Bone marrow (tissue), 2 donors: ENCODE measurements around the gene GAS6.
"Not testable (repeated sequence)": the region's sequence is repeated elsewhere in the genome, so short reads cannot be mapped to it uniquely, and the experiment has no call there.

Experiments used
- DNase-seq, 2 donors: peaks; one replicate each; lab custom pipeline; 2025; lab: John Stamatoyannopoulos, UW

Gene GAS6

DNA sequence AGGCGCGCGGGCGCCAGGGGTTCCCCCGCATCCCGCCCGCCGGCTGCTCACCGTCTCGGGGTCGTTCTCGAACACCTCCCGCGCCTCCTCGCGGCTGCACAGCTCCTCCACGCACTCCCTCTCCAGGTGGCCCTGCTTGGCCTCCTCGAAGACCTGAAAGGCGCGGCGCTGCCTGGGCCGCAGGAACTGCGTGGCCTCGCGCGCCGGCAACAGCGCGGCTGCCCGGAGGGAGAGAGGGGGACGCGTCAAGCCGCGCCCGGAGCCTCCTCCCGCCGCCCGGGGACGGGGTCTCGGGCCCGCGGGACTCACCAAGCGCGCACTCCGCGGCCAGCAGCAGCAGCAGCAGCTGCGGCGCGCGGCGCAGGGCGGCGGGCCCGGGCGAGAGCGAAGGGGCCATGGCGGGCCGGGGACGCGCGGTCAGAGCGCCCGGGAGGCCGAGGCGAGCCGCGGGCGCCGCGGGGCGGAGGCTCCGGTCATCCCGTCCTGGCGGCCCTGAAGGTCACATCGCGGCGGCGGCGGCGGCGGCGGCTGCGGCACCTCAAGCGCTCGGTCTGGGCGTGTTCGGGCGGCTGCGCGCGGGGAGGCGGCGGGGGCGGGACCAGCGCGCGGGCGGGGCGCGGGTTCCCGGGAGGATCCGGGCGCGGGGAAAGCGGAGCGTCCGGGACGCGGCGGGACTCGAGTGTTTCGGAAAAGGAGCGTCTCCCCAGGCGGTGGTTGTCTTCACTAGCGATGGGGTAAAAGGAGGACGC, at the start of gene GAS6:
GAS6 (minus strand) TSS at position 553 of the 749 bp plus-strand sequence; CDS start at position 397, 156 bp downstream.
- no peak for DNase-seq

DNA sequence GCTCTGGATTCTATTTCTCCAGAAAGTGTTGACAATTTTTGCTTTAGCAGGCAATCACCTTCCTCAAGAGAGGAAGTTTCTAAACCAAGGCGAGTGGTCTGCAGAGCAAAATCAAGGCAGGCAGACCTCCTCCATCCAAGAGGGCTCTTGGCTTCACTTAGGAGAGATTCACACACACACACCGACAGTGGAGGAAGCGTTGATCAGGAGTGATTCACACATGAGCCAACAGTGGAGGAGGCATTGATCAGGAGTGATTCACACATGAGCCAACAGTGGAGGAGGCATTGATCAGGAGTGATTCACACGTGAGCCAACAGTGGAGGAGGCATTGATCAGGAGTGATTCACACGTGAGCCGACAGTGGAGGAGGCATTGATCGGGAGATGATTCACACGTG, 49.5 kb upstream of the GAS6 start:
- not testable (repeated sequence) for DNase-seq

DNA sequence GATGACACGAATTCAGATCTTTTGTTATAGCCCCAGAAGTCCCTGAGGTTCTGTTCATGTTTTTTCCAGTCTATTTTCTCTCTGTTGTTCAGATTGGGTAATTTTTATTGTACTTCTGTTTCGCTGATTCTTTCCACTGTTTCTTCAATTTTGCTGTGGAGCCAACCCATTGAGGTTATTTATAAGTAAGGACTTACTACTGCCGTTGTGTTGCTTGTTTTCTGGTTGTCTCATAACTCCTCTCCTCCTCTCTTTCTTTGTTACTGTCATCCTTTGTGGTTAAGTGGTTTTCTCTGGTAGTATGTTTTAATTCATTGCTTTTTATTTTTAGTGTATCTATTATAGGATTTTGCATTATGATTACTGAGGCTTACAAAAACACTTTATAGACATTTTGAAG, 48.7 kb upstream of the GAS6 start:
- DNase-seq = no peak

DNA sequence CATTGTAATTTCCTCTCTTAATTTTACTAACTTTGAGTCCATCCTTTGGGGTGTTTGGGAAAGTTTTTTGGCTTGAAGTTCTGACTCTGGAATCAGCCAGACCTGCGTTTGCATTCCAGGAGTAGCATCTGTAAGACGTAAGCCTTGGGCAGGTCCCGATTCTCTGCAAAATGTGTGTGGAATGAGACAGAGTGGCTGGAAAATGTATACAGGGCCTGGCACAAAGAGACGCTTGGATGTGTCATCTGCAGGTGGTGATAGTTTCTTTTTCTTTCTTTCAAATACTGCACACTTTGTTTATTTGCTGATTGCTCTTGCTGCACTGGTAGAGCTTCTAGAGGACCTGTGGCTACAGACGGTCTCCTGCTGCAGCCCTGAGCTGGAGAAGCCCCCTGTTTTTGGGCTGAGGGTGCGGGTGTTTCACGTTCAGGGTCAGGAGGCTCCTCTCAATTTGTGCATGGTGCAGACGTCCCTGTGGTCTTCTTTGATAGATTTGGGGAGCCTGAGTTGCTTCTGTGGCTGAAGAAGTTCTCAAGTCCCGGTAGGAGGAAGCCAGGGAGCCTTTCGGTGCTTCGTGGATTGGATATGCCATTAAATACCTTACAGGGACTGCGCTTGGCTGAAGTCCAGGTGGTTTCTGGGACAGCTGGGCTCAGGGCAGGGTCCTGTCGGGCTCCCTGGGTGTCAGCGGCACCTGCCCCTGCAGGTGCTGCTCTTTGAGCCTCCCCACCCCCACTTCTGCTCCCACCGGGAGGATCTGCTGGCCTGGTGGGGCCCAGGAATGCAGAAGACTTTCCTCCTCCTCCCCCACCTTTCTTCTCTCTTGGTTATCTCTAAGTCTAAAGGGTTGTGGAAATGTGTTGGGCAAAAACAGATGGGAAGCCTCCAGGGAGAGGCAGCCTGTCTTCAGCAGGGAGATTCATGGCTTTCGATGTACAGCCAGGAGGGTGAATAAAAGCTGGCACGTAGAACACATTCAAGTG, 44.0 kb upstream of the GAS6 start:
- no peak for DNase-seq

DNA sequence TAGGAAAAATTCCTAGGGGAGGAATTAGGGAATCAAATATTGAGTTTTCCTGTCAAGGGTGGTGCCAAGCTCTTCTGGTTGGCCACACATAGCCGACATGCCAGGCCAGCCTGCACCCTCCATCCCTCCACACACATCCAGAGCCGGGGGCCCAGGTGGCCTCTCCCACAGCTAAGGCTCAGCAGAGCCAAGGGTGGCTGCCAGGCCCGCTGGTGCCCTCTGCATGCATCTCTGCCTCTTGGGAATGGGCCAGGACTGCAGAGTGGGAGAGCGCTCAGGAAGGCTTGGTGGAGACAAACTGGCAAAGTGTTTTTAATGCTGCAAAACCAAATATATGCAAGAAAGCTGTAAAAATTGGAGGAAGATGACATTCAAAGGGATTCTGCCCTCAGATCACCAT, 42.7 kb upstream of the GAS6 start:
- no peak for DNase-seq

DNA sequence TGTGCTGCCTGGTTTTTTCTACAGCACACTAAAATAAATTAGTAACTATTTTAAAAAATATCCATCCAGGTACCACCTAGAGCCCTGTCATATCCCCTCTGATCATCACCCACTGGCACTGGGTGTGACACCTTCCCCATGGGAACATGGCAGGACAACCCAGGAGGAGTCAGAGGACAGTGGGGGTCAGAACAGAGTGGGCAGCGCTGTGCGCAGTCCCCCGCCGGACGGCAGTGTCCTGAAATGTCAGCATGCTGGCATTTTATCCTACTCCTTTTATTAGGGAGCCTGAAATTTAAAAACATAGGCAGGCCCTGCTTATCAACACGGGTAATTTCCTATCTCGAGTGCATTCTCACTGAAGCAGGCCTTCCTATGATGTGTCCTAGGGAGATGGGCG, 42.1 kb upstream of the GAS6 start:
- DNase-seq = no peak

DNA sequence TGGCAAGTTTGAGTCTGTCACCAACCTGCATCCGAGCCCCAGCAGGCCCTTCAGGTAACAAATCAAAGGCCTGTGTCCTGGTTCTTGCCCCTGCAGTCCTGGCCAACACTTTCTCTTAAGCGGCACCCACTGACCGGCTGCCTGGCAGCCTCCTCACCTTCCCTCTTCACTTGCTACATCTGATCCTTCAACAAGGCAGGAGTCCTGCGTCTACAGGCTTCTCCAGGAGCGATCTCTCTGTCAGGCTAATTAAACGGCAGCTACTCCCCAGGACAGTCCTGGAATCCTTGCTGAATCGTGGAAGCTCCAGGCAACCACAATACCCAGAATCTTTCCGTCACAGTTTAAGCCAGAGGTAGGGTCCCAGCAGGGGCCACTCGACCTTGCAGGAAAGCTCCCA, 41.1 kb upstream of the GAS6 start:
- DNase-seq = no peak

DNA sequence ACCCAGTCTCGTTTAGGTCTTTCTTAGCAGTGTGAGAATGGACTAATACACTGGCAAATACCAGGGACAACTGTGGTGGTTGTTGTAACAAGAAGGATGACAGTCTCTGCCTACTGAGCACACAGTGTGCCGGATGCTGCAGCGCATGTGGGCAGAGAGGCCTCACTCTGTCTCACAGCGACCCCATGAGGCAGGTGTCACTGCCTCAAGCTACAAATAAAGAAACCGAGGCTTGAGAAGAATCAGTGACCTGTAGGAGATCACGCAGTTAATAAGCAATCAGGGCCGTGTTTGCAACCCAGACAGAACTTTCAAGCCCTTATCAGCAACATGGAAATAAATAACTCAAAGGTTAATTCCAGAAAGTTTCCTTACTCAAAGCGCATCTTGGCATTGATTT, 40.5 kb upstream of the GAS6 start:
- no peak for DNase-seq

DNA sequence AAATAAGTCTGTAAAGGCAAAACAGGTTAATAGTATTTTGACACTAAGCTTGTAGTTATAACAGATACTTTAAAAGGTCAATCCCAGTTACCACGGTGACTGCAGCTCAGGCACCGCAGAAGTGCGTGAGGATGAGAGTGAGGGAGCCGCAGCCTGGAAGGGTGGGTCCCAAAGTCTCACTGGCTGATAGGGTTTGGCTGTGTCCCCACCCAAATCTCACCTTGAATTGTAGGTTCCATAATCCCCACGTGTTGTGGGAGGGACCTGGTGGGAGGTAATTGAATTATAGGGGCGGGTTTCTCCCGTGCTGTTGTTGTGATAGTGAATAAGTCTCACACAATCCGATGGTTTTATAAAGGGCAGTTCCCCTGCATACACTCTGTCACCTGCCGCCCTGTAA, 40.0 kb upstream of the GAS6 start:
- DNase-seq = no peak

DNA sequence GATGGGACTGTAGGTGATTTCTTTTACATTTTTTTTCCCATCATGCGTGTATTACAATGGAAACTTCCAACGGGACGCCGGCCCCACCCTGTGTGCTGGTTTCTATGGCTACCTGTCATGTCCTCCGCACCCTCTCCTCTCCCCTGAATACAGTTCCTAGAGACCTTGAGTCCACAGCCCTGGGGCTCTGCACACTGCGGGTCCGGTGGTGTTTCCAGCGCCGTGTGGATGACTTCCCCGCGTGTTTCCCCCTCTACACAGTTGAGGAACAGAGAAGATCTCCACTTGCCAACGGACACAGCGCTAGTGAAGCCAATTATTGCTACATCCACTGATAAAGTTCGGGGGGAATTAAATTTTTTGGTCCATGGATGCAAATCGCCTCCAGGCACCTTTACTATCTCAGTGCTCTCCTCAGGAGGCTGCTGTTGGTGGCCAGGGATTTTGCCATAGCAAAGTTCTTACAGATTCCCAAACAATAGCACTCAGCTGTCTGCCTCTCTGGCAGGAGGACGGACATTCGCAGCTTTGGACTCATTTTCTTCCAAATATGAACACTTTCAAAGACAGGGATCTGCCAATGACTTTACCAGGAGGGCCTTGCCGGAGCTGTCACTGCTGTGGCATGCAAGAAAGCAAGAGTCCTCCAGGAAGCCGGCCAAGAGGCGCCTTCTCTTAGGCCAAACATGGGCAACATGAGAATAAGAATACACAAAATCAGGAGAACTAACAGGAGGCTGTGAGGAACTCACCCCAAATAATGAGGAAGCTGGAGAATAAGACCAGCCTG, 39.3 kb upstream of the GAS6 start:
- no peak for DNase-seq

DNA sequence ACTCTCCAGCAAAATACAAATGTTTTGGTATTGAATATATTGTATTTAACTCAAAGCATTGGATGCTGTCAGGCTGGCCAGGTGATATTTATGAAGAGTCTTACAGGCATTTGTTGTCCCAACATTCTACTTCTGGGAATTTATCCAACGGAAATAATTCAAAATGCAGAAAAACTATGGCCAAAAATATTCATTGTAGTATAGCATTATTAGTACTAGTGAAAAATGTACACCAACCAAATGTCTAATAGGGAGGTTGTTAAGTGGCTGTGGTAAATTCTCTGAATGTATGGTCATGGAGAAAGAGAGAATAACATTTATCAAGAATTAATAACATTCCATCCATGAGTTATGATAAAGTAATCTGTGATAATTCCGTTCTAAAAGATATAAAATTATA, 38.6 kb upstream of the GAS6 start:
- no peak for DNase-seq

DNA sequence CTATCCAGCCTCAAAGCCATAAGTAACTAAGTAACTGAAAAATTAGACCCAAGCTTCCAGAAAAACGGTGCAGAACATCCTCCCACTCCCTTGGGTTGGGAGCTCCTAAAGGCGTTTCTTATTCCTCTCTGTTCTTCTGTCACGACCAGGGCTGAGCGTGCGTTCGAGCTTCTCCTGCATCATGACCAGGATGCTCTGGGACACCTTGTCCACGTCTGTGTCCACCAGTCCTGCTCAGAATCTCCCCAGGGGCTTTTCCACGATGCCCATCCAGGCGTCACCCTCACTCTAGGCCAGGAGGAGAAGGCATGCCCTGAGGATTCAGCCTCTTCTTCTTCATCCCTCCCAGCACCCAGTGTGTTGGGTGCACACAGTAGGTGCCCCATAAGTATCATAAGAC, 37.8 kb upstream of the GAS6 start:
- DNase-seq = no peak

DNA sequence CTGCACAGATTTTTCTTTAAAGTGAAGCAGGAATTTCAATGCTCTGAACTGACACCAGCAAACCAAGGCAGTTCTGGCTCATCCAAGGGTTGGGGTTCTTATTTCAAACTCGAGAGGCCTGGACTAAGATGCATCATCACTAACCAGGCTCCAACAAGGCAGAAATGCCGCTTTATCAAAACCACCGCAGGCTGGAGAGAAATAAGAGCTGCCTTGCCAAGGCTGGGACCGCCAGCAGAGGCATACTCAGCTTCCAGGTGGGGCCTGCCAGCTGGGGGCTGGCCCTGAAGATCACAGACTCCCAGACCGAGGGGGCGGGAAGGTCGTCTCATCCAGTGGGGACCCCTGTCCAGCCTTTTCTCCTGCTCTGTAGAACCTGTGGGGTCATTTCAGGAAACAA, 37.4 kb upstream of the GAS6 start:
- DNase-seq = no peak

DNA sequence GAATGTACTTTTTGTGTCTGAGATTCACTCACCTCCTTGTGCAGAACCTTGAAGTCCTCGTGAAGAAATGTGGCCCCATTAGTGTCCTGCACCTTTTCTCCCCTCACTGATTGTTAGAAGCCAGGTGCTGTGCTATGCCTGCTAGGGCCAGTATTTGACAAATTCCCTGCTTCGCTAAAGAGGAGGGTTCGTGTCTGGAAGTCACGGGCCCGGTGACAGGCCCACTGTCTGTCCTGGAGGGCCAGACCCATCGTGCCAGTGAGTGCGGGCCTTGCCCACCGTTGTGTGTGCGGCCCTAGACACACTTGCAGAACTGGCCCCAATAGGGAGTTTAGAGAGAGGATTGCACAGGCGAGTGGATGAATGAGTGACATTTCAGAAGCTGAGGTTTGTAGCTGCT, 36.8 kb upstream of the GAS6 start:
- no peak for DNase-seq

DNA sequence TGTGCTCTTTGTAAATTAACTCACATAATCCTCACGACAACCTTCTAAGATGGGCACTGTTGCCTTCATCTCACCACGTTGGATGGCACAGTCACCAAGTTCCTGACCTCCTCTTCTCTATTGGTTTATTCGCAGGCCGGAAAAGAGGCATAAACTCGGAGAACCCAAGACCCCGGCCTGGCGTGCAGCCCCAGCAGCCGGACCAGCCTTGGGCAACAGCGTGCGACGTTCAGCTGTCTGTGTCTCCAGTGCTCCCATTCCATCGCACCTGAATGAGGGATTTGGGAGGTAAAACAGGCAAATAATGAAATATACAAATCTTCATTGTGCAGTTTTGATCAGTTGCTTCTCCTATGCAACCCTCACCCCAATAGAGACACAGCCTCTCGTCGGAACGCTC, 34.5 kb upstream of the GAS6 start:
- DNase-seq = no peak

DNA sequence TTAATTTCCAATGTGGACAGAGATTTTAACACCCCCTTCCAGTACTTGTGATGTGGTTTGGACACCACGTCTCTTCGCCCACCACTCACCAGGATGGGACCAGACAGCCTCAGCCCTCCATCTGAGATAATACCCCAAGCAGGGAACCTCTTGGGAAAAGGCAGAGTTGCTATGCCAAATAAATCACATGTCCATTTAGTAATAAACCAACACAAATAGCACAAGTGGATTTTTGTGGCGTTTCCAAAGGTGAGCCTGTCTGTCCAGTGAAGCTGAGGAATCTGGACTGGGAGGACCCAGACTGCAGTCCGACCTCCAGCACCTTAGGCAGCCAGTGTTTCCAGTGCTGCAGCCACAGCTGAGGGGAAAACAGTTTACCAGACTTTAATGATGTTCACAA, 34.1 kb upstream of the GAS6 start:
- no peak for DNase-seq

DNA sequence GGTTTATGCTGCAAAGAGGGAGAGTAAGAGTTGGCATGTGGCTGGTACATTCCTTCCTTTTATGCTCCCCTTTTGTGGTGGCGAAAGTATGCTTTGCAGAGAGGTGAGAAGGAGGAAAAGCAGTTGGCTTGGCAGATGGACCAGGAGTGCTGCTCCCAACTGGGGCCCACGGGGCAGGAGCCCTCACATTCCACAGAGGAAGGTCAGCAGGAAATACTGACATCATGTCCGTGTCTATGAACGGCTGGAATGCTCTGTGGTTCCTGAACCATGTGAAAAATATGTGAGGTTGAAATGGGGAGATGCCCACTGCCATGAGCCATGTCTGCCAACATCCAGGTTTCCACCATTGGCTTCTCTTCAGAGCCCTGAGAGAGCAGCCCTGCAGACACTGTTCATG, 33.3 kb upstream of the GAS6 start:
- no peak for DNase-seq

DNA sequence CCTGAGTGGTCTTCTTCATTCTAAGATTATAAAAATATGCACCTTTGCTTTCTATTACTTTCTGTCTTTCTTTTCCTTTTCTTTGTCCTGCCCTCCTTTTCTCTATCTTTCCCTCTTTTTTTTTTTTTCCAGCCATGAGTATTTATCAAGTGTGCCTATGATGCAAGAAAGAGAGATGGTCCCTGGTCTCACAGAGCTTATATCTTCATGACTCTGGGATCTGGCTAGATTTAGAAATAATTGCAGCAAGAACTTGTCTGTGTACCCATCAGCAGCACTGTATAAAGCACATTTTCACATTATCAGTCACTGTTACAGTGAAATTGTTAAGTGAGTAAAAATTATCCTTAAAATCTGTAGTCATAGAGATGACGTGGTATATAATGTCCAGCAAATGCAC, 31.6 kb upstream of the GAS6 start:
- DNase-seq = no peak

DNA sequence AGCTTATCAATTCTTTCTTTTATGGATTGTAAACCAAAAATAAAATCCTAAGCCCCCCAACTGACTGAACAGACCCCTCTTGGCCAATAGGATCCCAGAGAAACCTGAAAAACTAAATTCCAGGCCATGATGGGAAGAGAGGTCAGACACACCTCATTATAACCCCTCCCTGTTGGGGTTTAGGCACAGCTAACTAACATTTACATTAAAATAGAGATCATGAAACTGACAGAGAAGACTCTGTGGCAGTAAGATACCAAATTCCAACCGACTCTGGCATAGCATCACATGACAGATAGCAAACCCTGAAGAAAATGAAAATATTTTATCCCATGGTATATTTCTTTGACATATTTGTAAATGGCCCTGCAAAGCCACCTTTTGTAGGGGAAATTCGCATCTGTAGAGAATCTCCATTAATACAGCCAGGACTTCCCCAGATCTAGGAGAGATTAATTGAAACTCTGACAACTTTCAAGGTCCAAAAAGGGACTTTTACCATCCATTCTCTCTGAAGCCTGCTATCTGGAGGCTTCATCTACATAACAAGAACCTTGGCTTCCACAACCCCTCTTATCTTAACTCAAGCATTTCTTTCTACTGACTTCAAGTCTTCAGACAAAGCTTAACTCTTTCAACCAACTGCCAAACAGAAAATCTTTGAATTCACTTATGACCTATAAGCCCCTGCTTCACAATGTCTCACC, 27.1 kb upstream of the GAS6 start:
- no peak for DNase-seq

DNA sequence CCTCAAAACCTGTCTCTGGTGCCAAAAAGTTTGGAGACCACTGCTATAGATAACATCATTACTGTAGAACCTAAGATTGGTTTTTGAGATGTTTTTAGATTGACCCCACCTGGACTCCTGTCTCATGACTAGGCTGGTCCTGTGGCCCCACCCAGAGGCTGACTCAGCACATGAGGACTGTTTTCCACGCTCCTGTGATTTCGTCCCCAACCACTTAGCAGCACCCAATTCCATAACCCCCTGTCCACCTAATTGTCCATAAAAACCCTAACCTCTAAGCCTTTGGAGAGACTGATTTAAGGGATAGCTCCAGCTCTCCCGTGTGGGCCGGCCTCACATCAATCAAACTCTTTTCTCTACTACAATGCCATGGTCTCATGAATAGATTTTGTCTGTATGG, 25.6 kb upstream of the GAS6 start:
- DNase-seq = no peak

DNA sequence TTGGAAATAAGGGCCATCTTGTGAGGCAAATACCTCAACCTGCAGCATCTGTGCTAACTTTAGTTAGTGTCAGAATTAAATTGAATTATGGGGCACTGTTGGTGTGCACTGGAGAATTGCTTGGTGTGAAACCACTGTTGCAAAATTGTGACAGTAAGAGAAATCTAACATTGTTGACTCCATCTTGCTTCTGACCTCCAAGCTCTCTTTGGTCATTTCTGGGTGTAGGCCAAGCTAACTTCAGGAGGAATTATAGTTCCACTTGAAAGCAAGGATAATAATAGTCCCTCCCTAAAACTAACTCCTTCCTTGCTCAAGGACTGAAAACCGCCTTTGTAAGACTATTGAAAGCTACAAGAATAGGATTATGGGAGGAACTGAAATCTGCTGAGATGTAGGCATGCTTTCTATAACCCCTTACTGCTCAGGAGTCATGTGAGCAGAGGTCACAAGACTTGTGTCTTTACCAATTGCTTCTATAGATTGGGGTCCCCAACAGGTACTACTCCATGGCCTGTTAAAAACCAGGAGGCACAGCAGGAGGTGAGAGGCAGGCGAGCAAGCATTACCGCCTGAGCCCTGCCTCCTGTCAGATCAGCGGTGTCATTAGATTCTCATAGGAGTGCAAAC, 24.9 kb upstream of the GAS6 start:
- DNase-seq = no peak
